Jurkat, Clone E6-1 (cell line): ENCODE results near the gene PDE4D.

ENCODE experiments used
- DNase-seq: peaks from one replicate; pipeline ENCODE4 v3.0.0-alpha.2; 2011; ENCODE audit warnings: low read depth, low spot score
- H3K4me3 ChIP-seq: 2 replicates; pipeline ENCODE4 v1.5.1; 2011; ENCODE audit warnings: mild to moderate bottlenecking, low read length, control low read depth, moderate library complexity

PDE4D gene

GRCh38 chr5:58934629-58935097 is 958.9 kb downstream of the PDE4D start:
- DNase-seq = no peak
- H3K4me3 ChIP-seq = no peak overlapping the region

- H3K4me3 ChIP-seq = no peak overlapping the region
- peak; percentile 44 for DNase-seq
These were observed 959.5 kb downstream of the PDE4D start for GRCh38 chr5:58933891-58934628.

- DNase-seq = no peak
- H3K4me3 ChIP-seq = no peak overlapping the region
These were observed 961.4 kb downstream of the PDE4D start for GRCh38 chr5:58932057-58932612.

- no peak overlapping the region for H3K4me3 ChIP-seq
These were observed 963.0 kb downstream of the PDE4D start for GRCh38 chr5:58930520-58930919.

GRCh38 chr5:58929726-58930125 is 963.8 kb downstream of the PDE4D start:
- no peak overlapping the region for H3K4me3 ChIP-seq
- DNase-seq = no peak

More at GRCh38 chr5:58930520-58930919, 963.0 kb downstream of the PDE4D start:
- DNase-seq = no peak

GRCh38 chr5:58927938-58928337 is 965.6 kb downstream of the PDE4D start:
- DNase-seq = no peak

GRCh38 chr5:58927181-58927580 is 966.3 kb downstream of the PDE4D start:
- no peak overlapping the region for H3K4me3 ChIP-seq
- DNase-seq = no peak

More at GRCh38 chr5:58927938-58928337, 965.6 kb downstream of the PDE4D start:
- H3K4me3 ChIP-seq = no peak overlapping the region

- no peak for DNase-seq
- H3K4me3 ChIP-seq = no peak overlapping the region
These were observed 967.0 kb downstream of the PDE4D start for GRCh38 chr5:58926541-58926935.

GRCh38 chr5:58925627-58926540 is 967.6 kb downstream of the PDE4D start:
- no peak overlapping the region for H3K4me3 ChIP-seq
- DNase-seq = no peak

GRCh38 chr5:58924306-58924705 is 969.2 kb downstream of the PDE4D start:
- DNase-seq = no peak
- H3K4me3 ChIP-seq = no peak overlapping the region

- H3K4me3 ChIP-seq = no peak overlapping the region
These were observed 970.2 kb downstream of the PDE4D start for GRCh38 chr5:58923355-58923754.

GRCh38 chr5:58922461-58923171 is 970.9 kb downstream of the PDE4D start:
- no peak overlapping the region for H3K4me3 ChIP-seq
- DNase-seq = no peak

More at GRCh38 chr5:58923355-58923754, 970.2 kb downstream of the PDE4D start:
- no peak for DNase-seq

- H3K4me3 ChIP-seq = no peak overlapping the region
- no peak for DNase-seq
These were observed 972.4 kb downstream of the PDE4D start for GRCh38 chr5:58921159-58921558.

GRCh38 chr5:58919833-58920232 is 973.7 kb downstream of the PDE4D start:
- no peak for DNase-seq
- H3K4me3 ChIP-seq = no peak overlapping the region
